Mesothelial cell of epicardium (in vitro differentiated cells): Measurements from ENCODE around the gene MYL6. TPM values are rescaled to one million over a fixed set of nuclear protein-coding genes. Genes with fewer than 3 reads are reported as not detected.
A peak's percentile ranks its signal among the peaks of the same experiment; 100 is the strongest.

Experiments used
- DNase-seq, 2 experiments: peaks; one replicate each; pipeline ENCODE4 v3.0.0; 2021; ENCODE audit warnings: low spot score in 2 of 2; ENCODE audit not compliant: unreplicated experiment in 2 of 2
- H3K27ac Mint-ChIP-seq: 2 replicates; pipeline ENCODE4 v1.8.0; 2021; ENCODE audit warnings: mixed read lengths
- H3K27me3 Mint-ChIP-seq: 2 replicates; pipeline ENCODE4 v1.8.0; 2021; ENCODE audit warnings: low read depth, mixed read lengths
- H3K36me3 Mint-ChIP-seq: 2 replicates; pipeline ENCODE4 v1.8.0; 2021; ENCODE audit warnings: mixed read lengths
- H3K4me1 Mint-ChIP-seq: 2 replicates; pipeline ENCODE4 v1.8.0; 2021; ENCODE audit warnings: mixed read lengths
- H3K4me3 Mint-ChIP-seq: 2 replicates; pipeline ENCODE4 v1.8.0; 2021; ENCODE audit warnings: mild to moderate bottlenecking, moderate library complexity, mixed read lengths
- H3K9me3 Mint-ChIP-seq: 2 replicates; pipeline ENCODE4 v1.8.0; 2021; ENCODE audit warnings: mixed read lengths
- CTCF ChIP-seq: fragments of 200-600 bp; sonication (generic); IDR thresholded peaks from one replicate; pipeline ENCODE4 v1.5.0; 2021; ENCODE audit warnings: antibody characterized with exemption; ENCODE audit not compliant: unreplicated experiment
- total RNA-seq: library from RNA; stranded (reverse); gene quantifications from 3 replicates; pipeline ENCODE4 v1.2.1, GENCODE V29; 2021

MYL6 gene
- total RNA-seq, 1 donor from 2014 or later = 827 TPM

GRCh38 chr12:56117778-56118687 lies 40.1 kb upstream of the MYL6 start, which contains the start of gene ZC3H10:
TSS of gene ZC3H10 (plus strand) at chr12:56118266. CDS start at chr12:56120563, 2,297 bp downstream.
- Mint-ChIP-seq H3K27ac (peak within 1 kb of the TSS; percentile 100), H3K27me3 (no peaks in the 10 kb centered on the region), H3K4me3 (peak within 1 kb of the TSS; percentile 99), H3K36me3 (peaks cover 9% of the 10 kb centered on the region), H3K4me1 (peaks cover 28% of the 10 kb centered on the region), H3K9me3 (no peaks in the 10 kb centered on the region)
- peak; percentile 87 to 94 for DNase-seq
- TF ChIP-seq CTCF = peak; percentile 32

- H3K4me1 Mint-ChIP-seq = peaks cover 28% of the 10 kb centered on the region
- TF ChIP-seq CTCF = no peak
- peak overlapping the region; percentile 100 for H3K27ac Mint-ChIP-seq
- H3K4me3 Mint-ChIP-seq = peak overlapping the region; percentile 99
- H3K9me3 Mint-ChIP-seq = no peaks in the 10 kb centered on the region
- no peak for DNase-seq
- H3K27me3 Mint-ChIP-seq = no peaks in the 10 kb centered on the region
- H3K36me3 Mint-ChIP-seq = peaks cover 2% of the 10 kb centered on the region
Measured at GRCh38 chr12:56118688-56119357, 39.3 kb upstream of the MYL6 start.

GRCh38 chr12:56119361-56119796 lies 38.8 kb upstream of the MYL6 start:
- H3K27ac Mint-ChIP-seq = peak overlapping the region; percentile 100
- H3K4me1 Mint-ChIP-seq = peaks cover 28% of the 10 kb centered on the region
- DNase-seq = peak in 1 of 2 experiments; percentile 54
- no peaks in the 10 kb centered on the region for H3K27me3 Mint-ChIP-seq
- no peaks in the 10 kb centered on the region for H3K9me3 Mint-ChIP-seq
- TF ChIP-seq CTCF = peak; percentile 67
- H3K4me3 Mint-ChIP-seq = peak overlapping the region; percentile 99
- H3K36me3 Mint-ChIP-seq = peaks cover 2% of the 10 kb centered on the region

- peak overlapping the region; percentile 100 for H3K27ac Mint-ChIP-seq
- no peak for DNase-seq
- no peak overlapping the region for H3K4me3 Mint-ChIP-seq
- H3K27me3 Mint-ChIP-seq = no peaks in the 10 kb centered on the region
- H3K9me3 Mint-ChIP-seq = no peaks in the 10 kb centered on the region
- peaks cover 27% of the 10 kb centered on the region for H3K4me1 Mint-ChIP-seq
- peaks cover 2% of the 10 kb centered on the region for H3K36me3 Mint-ChIP-seq
- TF ChIP-seq CTCF = no peak
Measured at GRCh38 chr12:56120158-56120846, 37.9 kb upstream of the MYL6 start.

GRCh38 chr12:56121204-56121870 lies 36.8 kb upstream of the MYL6 start:
- H3K27me3 Mint-ChIP-seq = no peaks in the 10 kb centered on the region
- H3K36me3 Mint-ChIP-seq = peaks cover 2% of the 10 kb centered on the region
- no peaks in the 10 kb centered on the region for H3K9me3 Mint-ChIP-seq
- DNase-seq = no peak
- no peak for TF ChIP-seq CTCF
- H3K27ac Mint-ChIP-seq = no peak overlapping the region
- H3K4me3 Mint-ChIP-seq = no peak overlapping the region
- peaks cover 29% of the 10 kb centered on the region for H3K4me1 Mint-ChIP-seq
